DND-41 (cell line): Measurements from ENCODE around the gene TBC1D9.

Experiments used
- ATAC-seq: fragments of 200-7000 bp; cut with Tn5 transposase; 3 replicates; pipeline ENCODE4 v1.9.1; 2021; ENCODE audit warnings: low read depth; ENCODE audit not compliant: insufficient read depth
- DNase-seq: peaks from one replicate; pipeline ENCODE4 v3.0.0-alpha.2; 2020
- H2AFZ ChIP-seq: 2 replicates; pipeline ENCODE4 v1.6.0; 2012; ENCODE audit warnings: low read depth, low read length
- H3K27ac ChIP-seq: 2 replicates; pipeline ENCODE4 v1.5.1; 2012; ENCODE audit warnings: low read length, inconsistent platforms
- H3K27me3 ChIP-seq: fragments of 200-600 bp; sonication (generic); 2 replicates; pipeline ENCODE4 v1.6.0; 2012; ENCODE audit warnings: low read length, mild to moderate bottlenecking, inconsistent platforms; ENCODE audit not compliant: insufficient read depth, poor library complexity
- H3K36me3 ChIP-seq: 2 replicates; pipeline ENCODE4 v1.5.1; 2012; ENCODE audit warnings: low read length, inconsistent platforms; ENCODE audit not compliant: insufficient read depth
- H3K4me1 ChIP-seq: 2 replicates; pipeline ENCODE4 v1.5.1; 2012; ENCODE audit warnings: mild to moderate bottlenecking, low read length; ENCODE audit not compliant: insufficient read depth
- H3K4me2 ChIP-seq: 2 replicates; pipeline ENCODE4 v1.6.0; 2012; ENCODE audit warnings: mild to moderate bottlenecking, moderate library complexity, low read length, inconsistent platforms; ENCODE audit not compliant: insufficient read depth
- H3K4me3 ChIP-seq, 2 experiments: fragments of 200-600 bp in 1 of 2; shearing (Covaris generic) in 1 of 2; 2 replicates each; pipeline ENCODE4 v1.5.1; 2012 to 2016; ENCODE audit warnings: inconsistent platforms in 2 of 2, low read length in 2 of 2, mild to moderate bottlenecking in 2 of 2, low read depth in 1 of 2, moderate library complexity in 1 of 2
- H3K79me2 ChIP-seq: 2 replicates; pipeline ENCODE4 v1.6.0; 2012; ENCODE audit warnings: low read length, inconsistent platforms; ENCODE audit not compliant: insufficient read depth
- H3K9ac ChIP-seq: 2 replicates; pipeline ENCODE4 v1.6.0; 2012; ENCODE audit warnings: low read depth, mild to moderate bottlenecking, inconsistent platforms, low read length, moderate library complexity
- H3K9me3 ChIP-seq: 2 replicates; pipeline ENCODE4 v1.5.1; 2012; ENCODE audit warnings: low read length, moderate library complexity, mild to moderate bottlenecking, inconsistent platforms; ENCODE audit not compliant: insufficient read depth, severe bottlenecking
- H4K20me1 ChIP-seq: 2 replicates; pipeline ENCODE4 v1.6.0; 2012; ENCODE audit warnings: low read length; ENCODE audit not compliant: insufficient read depth
- EZH2 ChIP-seq: IDR thresholded peaks from 3 replicates; pipeline ENCODE4 v1.6.1; 2012; ENCODE audit warnings: borderline replicate concordance, low read depth, mild to moderate bottlenecking, moderate library complexity, low read length, inconsistent platforms; ENCODE audit not compliant: severe bottlenecking
- TF ChIP-seq, protein P1 (sequence below): IDR thresholded peaks from 2 replicates; pipeline ENCODE4 v1.5.1; 2012; ENCODE audit warnings: borderline replicate concordance, low read length, moderate library complexity, mild to moderate bottlenecking; ENCODE audit not compliant: poor library complexity, severe bottlenecking; ENCODE audit errors: extremely low read depth

Gene TBC1D9

DNA sequence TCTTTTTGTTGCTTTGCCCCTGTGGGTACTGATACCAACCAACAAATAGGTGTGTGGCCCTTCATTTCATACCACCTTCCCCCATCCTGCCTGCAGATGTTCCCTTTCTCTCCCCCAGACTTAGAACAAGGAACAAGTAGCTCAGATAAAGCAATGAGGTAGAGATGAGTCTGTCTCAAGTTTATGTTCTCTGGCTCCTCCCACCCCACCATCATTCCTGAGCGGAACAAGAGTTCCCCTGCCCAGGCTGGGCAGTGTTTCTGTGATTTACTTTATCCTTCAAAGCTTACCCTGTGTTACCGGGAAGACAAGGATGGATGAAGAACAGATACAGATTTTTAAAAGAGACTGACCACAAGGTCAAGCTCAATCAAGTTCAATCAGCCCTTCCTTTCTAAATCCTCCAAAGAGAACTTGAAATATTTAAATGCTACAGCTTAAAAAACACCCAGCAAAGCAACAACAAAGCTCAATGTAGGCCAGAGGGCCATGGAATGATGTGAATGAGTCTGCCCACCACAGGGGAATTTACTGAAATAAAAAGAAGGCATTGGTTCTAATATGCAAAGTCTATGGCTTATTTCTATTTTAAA, 107.4 kb downstream of the TBC1D9 start:
- ATAC-seq (no peak), DNase-seq (no peak)
- H3K36me3 ChIP-seq: no peaks in the 10 kb centered on the region
- no peaks in the 10 kb centered on the region for H4K20me1 ChIP-seq
- no peaks in the 10 kb centered on the region for H3K79me2 ChIP-seq
- peaks cover 15% of the 10 kb centered on the region for H3K27me3 ChIP-seq
- TF ChIP-seq, protein P1, sequence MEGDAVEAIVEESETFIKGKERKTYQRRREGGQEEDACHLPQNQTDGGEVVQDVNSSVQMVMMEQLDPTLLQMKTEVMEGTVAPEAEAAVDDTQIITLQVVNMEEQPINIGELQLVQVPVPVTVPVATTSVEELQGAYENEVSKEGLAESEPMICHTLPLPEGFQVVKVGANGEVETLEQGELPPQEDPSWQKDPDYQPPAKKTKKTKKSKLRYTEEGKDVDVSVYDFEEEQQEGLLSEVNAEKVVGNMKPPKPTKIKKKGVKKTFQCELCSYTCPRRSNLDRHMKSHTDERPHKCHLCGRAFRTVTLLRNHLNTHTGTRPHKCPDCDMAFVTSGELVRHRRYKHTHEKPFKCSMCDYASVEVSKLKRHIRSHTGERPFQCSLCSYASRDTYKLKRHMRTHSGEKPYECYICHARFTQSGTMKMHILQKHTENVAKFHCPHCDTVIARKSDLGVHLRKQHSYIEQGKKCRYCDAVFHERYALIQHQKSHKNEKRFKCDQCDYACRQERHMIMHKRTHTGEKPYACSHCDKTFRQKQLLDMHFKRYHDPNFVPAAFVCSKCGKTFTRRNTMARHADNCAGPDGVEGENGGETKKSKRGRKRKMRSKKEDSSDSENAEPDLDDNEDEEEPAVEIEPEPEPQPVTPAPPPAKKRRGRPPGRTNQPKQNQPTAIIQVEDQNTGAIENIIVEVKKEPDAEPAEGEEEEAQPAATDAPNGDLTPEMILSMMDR: no peak
- TF ChIP-seq EZH2: no peak
- H3K9me3 ChIP-seq: no peaks in the 10 kb centered on the region
- no peak overlapping the region for H2AFZ ChIP-seq
- H3K4me1 ChIP-seq: no peaks in the 10 kb centered on the region
- H3K9ac ChIP-seq: no peak overlapping the region
- no peak overlapping the region for H3K4me3 ChIP-seq
- H3K4me2 ChIP-seq: no peak overlapping the region
- H3K27ac ChIP-seq: no peak overlapping the region

DNA sequence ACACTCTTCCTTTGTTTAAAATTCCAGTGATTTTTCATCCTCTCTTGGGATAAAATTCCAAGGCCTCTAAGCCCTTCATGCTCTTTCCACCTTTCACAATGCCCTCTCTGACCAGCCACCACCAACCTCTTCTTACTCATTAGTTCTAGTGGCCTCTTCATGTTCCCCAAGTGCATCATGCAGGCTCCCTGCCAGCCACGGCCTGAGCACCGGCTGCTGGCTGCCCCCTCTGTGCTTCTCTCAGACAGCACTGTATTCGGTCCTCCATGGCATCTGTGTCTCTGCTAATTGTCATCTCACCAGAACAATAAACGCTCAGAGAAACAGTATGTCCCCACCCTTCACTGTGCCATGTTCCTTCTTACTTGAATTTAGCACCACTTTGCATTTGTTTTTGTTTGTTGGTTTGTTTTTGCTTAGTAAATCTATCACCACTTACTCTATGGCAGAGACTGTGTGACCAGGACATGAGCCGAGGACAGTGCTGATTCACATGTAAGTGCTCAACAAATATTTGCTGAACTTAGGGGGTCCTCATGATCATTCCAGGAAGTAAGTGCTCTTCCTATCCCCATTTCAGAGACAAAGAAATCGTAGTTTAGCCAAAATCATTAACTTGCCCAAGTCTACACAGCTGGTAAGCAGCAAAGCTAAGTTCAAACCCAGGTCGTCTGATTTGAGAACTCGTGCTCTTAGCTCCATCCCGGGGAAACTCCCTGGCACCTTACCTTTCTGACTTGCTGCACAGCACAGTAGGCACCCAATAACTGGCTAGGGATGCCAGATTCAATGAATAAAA, 110.4 kb downstream of the TBC1D9 start:
- H3K36me3 ChIP-seq: no peaks in the 10 kb centered on the region
- H3K4me1 ChIP-seq: no peaks in the 10 kb centered on the region
- no peak overlapping the region for H3K4me3 ChIP-seq
- H3K4me2 ChIP-seq: no peak overlapping the region
- H3K27ac ChIP-seq: no peak overlapping the region
- no peaks in the 10 kb centered on the region for H4K20me1 ChIP-seq
- no peaks in the 10 kb centered on the region for H3K79me2 ChIP-seq
- no peak for ATAC-seq
- no peak for DNase-seq
- H3K27me3 ChIP-seq: peaks cover 13% of the 10 kb centered on the region
- H3K9me3 ChIP-seq: no peaks in the 10 kb centered on the region
- no peak overlapping the region for H2AFZ ChIP-seq
- TF ChIP-seq EZH2: no peak
- TF ChIP-seq, protein P1: no peak
- H3K9ac ChIP-seq: no peak overlapping the region

DNA sequence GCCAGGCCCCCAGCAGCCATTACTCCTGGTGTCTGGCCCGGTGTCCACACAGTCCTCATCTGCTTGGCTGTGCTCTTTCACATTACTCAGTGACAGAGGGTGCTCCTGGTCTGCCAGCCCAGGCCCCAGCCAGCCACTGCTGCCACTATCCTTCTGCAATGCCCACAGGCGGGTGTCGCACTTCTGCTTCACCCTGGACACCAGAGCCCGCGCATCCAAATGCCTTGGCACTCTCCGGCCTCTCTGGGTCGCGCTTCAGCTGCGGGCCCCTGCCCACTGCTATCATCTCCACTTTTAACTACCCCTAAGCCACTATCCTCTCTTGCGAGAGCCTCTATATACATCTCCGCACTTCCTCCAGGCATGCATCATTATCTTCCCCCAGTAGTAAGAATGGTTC, 111.0 kb downstream of the TBC1D9 start:
- Histone ChIP-seq H3K27me3 (peaks cover 13% of the 10 kb centered on the region), H3K27ac (no peak overlapping the region), H3K79me2 (no peaks in the 10 kb centered on the region), H2AFZ (no peak overlapping the region), H4K20me1 (no peaks in the 10 kb centered on the region), H3K9ac (no peak overlapping the region), H3K4me2 (no peak overlapping the region), H3K4me1 (no peaks in the 10 kb centered on the region), H3K36me3 (no peaks in the 10 kb centered on the region), H3K4me3 (no peak overlapping the region), H3K9me3 (no peaks in the 10 kb centered on the region)
- TF ChIP-seq, protein P1: no peak
- TF ChIP-seq EZH2: no peak
- ATAC-seq (no peak), DNase-seq (no peak)
